GM18519 (cell line): ENCODE results near the gene GLYR1.

Source experiments
- ATAC-seq: cut with Tn5 transposase; IDR thresholded peaks from one replicate; pipeline ENCODE4 v1.9.1; 2021; ENCODE audit warnings: mild to moderate bottlenecking, moderate library complexity; ENCODE audit not compliant: unreplicated experiment, low FRiP score

GLYR1 gene

GRCh38 chr16:4880006-4880580, 33.0 kb upstream of the GLYR1 start:
- ATAC-seq = no peak

- no peak for ATAC-seq
Measured at GRCh38 chr16:4879049-4879448, 32.0 kb upstream of the GLYR1 start.

- ATAC-seq = no peak
Measured at GRCh38 chr16:4877380-4877685, 30.2 kb upstream of the GLYR1 start.

- ATAC-seq = no peak
Measured at GRCh38 chr16:4876646-4877379, 29.7 kb upstream of the GLYR1 start.

GRCh38 chr16:4874666-4875065, 27.6 kb upstream of the GLYR1 start:
- no peak for ATAC-seq

- ATAC-seq = no peak
Measured at GRCh38 chr16:4873091-4873490, 26.0 kb upstream of the GLYR1 start.

GRCh38 chr16:4871071-4871470, 24.0 kb upstream of the GLYR1 start:
- ATAC-seq = no peak

- ATAC-seq = no peak
Measured at GRCh38 chr16:4870138-4870671, 23.1 kb upstream of the GLYR1 start.

- ATAC-seq = no peak
Measured at GRCh38 chr16:4869147-4869805, 22.2 kb upstream of the GLYR1 start.

GRCh38 chr16:4868535-4868934, 21.4 kb upstream of the GLYR1 start:
- ATAC-seq = no peak

GRCh38 chr16:4868026-4868425, 20.9 kb upstream of the GLYR1 start:
- ATAC-seq = no peak

GRCh38 chr16:4866586-4866985, 19.5 kb upstream of the GLYR1 start:
- no peak for ATAC-seq

- ATAC-seq = no peak
Measured at GRCh38 chr16:4865231-4865860, 18.3 kb upstream of the GLYR1 start.

GRCh38 chr16:4864728-4865127, 17.6 kb upstream of the GLYR1 start:
- ATAC-seq = no peak

GRCh38 chr16:4862639-4863038, 15.6 kb upstream of the GLYR1 start:
- no peak for ATAC-seq

GRCh38 chr16:4860727-4861342, 13.7 kb upstream of the GLYR1 start:
- no peak for ATAC-seq

GRCh38 chr16:4859900-4860255, 12.8 kb upstream of the GLYR1 start:
- ATAC-seq = no peak

- no peak for ATAC-seq
Measured at GRCh38 chr16:4859190-4859899, 12.3 kb upstream of the GLYR1 start.

- no peak for ATAC-seq
Measured at GRCh38 chr16:4855804-4856203, 8.7 kb upstream of the GLYR1 start.

- no peak for ATAC-seq
Measured at GRCh38 chr16:4855371-4855770, 8.3 kb upstream of the GLYR1 start.
